Memory B cell (primary cell): Measurements from ENCODE around the gene IFNW1.
"Not testable (repeated sequence)": the region's sequence is repeated elsewhere in the genome, so short reads cannot be mapped to it uniquely, and the experiment has no call there.

Source experiments
- ATAC-seq: fragments of 150-1000 bp; cut with Tn5 transposase; 2 replicates; pipeline ENCODE4 v1.10.0; 2021; ENCODE audit warnings: low read depth, mild to moderate bottlenecking, moderate library complexity
- DNase-seq, 2 donors: peaks; one replicate each; pipeline ENCODE4 v3.0.0; 2022; ENCODE audit warnings: low spot score in 2 of 2
- H3K27ac Mint-ChIP-seq: one replicate; pipeline ENCODE4 v1.8.0; 2022; ENCODE audit warnings: mild to moderate bottlenecking, moderate library complexity, mixed read lengths
- H3K27me3 Mint-ChIP-seq: one replicate; pipeline ENCODE4 v1.8.0; 2022; ENCODE audit warnings: mixed read lengths
- H3K36me3 Mint-ChIP-seq: one replicate; pipeline ENCODE4 v1.8.0; 2022; ENCODE audit warnings: mild to moderate bottlenecking, mixed read lengths
- H3K4me1 Mint-ChIP-seq: one replicate; pipeline ENCODE4 v1.8.0; 2022; ENCODE audit warnings: mixed read lengths
- H3K4me3 Mint-ChIP-seq: one replicate; pipeline ENCODE4 v1.8.0; 2022; ENCODE audit warnings: mild to moderate bottlenecking, moderate library complexity, mixed read lengths
- H3K9me3 Mint-ChIP-seq: one replicate; pipeline ENCODE4 v1.8.0; 2022; ENCODE audit warnings: mixed read lengths

IFNW1 gene

DNA sequence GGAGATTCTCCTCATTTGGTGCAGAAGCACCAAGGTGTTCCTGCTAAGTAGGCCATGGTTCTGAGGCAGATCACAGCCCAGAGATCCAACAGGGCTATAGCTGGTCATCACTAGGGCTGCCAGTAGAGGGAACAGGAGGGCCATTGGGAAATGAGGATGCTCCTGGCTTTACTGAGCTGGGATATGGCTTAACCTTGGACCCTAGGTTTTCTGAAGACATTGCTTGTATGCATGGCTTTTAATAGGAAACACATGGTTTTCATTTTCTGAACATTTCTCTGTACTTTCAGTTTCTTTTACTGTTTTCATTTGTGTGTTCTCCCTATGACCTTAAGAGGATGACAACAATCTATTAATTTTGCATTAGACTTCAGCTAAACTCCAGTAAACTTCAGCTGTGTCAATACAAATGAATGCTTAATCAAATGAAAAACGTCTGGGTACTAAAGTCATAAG is at the start of gene IFNW1:
Gene IFNW1 (minus strand): TSS at position 406 of the 456 bp plus-strand sequence. CDS start 262 bp downstream, at position 144.
- H3K27ac Mint-ChIP-seq = no peak within 1 kb of the TSS
- peaks cover 6% of the 10 kb centered on the region for H3K4me1 Mint-ChIP-seq
- no peak for ATAC-seq
- DNase-seq = no peak
- H3K9me3 Mint-ChIP-seq = no peaks in the 10 kb centered on the region
- no peak within 1 kb of the TSS for H3K4me3 Mint-ChIP-seq
- H3K27me3 Mint-ChIP-seq = no peaks in the 10 kb centered on the region
- H3K36me3 Mint-ChIP-seq = no peaks in the 10 kb centered on the region

DNA sequence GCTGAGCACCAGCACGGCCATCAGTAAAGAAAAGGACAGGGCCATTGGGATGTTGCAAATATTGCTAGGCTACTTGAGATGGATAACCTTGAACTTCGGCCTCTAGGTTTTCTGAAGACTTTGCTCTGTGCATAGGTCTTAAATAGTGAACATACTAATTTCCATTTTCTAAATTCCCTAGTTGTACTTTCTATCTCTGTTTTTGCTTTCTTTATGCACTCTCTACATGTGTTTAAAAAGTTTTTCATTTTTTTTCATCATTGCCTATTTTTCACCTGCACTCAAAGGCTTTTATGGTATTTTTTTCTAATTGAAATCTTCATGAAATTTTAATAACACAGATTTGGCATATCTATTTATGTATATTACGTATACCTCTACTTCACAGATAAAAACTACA is 45.9 kb upstream of the IFNW1 start, which contains the start of gene IFNA4:
Gene IFNA4 (minus strand): TSS at position 101 of the 400 bp plus-strand sequence. CDS start 56 bp downstream, at position 45.
- H3K4me3 Mint-ChIP-seq, H3K9me3 Mint-ChIP-seq, H3K4me1 Mint-ChIP-seq, ATAC-seq, H3K36me3 Mint-ChIP-seq, DNase-seq, H3K27ac Mint-ChIP-seq, H3K27me3 Mint-ChIP-seq: not testable (repeated sequence)

DNA sequence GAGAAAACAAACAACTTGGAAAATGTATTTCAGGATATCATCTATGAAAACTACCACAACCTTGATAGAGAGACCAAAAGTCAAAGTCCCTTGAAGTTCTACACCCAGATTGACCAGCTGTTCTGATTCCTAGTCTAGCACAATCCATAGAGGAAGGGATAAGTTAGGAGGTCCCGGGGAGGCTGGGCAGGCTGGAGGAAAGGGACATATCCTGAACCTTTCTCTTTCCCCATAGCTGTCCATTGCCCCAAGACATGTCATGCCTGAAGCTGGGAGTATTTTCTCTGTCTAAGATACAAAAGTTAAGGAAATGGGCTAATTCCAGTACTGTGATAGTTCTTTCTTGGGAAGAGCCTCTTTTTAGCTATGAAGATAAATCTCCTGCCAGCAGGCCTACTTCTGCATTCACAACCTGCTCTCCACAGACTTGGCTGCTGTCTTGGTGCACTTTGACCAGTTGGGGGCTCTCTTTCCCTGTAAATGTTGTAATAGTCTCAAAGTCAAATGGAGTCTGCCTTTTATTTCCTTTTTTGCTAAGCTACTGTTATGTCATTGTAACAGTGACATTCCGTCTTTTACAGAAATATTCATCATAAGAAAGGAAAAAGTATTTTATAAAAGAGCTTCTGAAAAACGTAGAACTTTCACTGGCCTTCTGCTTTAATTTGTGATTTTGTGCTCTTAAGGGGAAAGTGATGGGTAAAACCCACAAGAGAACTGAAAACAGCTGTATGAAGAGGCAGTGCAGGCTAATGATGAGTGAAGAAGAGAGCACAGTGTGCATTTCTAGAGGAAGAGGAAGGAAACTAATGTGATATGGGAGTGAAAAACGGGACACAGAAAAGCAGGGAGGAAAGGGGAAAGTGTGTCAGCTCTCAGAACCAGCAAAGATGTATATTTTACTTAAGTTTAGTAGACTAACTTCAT is 41.4 kb upstream of the IFNW1 start:
- H3K36me3 Mint-ChIP-seq, H3K9me3 Mint-ChIP-seq, H3K27me3 Mint-ChIP-seq, H3K4me1 Mint-ChIP-seq, H3K4me3 Mint-ChIP-seq: not testable (repeated sequence)
- ATAC-seq (peak; percentile 92), DNase-seq (peak in 1 of 2 donors; percentile 11)
- peak overlapping the region; percentile 77 for H3K27ac Mint-ChIP-seq

DNA sequence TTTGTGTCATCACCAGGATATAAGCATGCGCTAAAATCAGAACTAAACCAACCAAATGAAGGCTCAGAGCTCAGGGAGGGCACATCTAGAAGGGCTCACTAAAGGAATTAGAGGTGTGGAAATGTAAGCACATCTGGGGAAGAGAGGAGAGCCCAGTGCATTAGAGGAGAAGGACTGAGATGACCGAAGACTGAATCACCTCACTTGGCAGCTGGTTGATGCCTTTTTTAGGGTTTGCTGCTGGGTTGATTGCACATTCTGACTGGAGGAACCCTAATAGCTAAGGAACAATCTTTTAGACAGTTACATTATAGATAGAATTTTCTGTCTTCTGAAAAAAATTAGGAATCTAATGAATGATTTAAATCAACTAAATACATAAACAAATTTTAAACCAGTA is 33.0 kb upstream of the IFNW1 start:
- Mint-ChIP-seq H3K9me3 (no peaks in the 10 kb centered on the region), H3K4me3 (no peak overlapping the region), H3K4me1 (no peaks in the 10 kb centered on the region), H3K36me3 (no peaks in the 10 kb centered on the region), H3K27ac (no peak overlapping the region), H3K27me3 (no peaks in the 10 kb centered on the region)
- DNase-seq (no peak), ATAC-seq (no peak)

DNA sequence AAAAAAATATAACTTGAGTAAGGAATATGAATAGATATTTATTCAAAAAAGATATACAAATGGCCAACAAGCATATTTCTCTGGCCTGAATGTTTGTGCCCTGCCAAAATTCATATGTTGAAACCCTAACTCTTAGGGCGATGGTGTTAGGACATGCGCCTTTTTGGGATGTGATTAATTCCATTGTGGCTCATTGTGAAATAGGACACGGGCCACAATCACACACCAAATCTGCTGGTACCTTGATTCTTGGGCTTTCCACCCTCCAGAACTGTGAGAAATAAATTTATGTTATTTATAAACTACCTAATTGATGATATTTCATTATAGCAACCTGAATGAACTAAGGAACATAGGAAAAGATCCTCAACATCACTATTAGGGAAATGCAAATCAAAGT is 30.5 kb upstream of the IFNW1 start:
- DNase-seq (no peak), ATAC-seq (no peak)
- peaks cover 2% of the 10 kb centered on the region for H3K27me3 Mint-ChIP-seq
- H3K4me3 Mint-ChIP-seq = no peak overlapping the region
- no peak overlapping the region for H3K27ac Mint-ChIP-seq
- no peaks in the 10 kb centered on the region for H3K36me3 Mint-ChIP-seq
- no peaks in the 10 kb centered on the region for H3K9me3 Mint-ChIP-seq
- no peaks in the 10 kb centered on the region for H3K4me1 Mint-ChIP-seq

DNA sequence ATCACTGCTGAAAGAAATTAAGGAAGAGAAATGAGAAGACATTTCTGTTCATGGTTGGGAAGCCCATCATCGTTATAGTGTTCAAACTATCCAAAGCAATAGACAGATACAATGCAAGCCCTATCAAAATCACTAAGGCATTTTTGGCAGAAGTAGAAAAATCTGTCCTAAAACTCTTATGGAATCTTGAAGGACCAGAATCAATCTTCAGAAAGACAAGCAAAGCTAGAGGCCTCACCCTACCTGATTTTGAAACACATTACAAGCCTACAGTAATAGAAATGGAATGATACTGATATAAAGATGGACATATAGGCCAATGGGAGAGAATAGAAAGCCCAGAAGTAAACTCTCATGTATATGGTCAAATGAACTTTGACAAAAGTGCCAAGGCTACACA is 29.7 kb upstream of the IFNW1 start:
- Mint-ChIP-seq H3K36me3 (no peaks in the 10 kb centered on the region), H3K27me3 (peaks cover 2% of the 10 kb centered on the region), H3K27ac (no peak overlapping the region), H3K4me3 (no peak overlapping the region), H3K4me1 (no peaks in the 10 kb centered on the region), H3K9me3 (no peaks in the 10 kb centered on the region)
- ATAC-seq = no peak
- DNase-seq = no peak

DNA sequence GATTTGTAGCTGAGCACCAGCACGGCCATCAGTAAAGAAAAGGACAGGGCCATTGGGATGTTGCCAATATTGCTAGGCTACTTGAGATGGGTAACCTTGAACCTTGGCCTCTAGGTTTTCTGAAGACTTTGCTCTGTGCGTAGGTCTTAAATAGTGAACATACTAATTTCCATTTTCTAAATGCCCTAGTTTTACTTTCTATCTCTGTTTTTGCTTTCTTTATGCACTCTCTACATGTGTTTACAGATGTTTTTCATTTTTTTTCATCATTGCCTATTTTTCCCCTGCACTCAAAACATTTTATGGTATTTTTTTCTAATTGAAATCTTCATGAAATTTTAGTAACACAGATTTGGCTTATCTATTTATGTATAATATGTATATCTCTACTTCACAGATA is 24.9 kb upstream of the IFNW1 start, which contains the start of gene IFNA21:
Gene IFNA21 (minus strand): TSS at position 101 of the 400 bp plus-strand sequence. CDS start 48 bp downstream, at position 53.
- H3K9me3 Mint-ChIP-seq, ATAC-seq, H3K36me3 Mint-ChIP-seq, H3K27ac Mint-ChIP-seq, H3K27me3 Mint-ChIP-seq, H3K4me1 Mint-ChIP-seq, H3K4me3 Mint-ChIP-seq, DNase-seq: not testable (repeated sequence)

DNA sequence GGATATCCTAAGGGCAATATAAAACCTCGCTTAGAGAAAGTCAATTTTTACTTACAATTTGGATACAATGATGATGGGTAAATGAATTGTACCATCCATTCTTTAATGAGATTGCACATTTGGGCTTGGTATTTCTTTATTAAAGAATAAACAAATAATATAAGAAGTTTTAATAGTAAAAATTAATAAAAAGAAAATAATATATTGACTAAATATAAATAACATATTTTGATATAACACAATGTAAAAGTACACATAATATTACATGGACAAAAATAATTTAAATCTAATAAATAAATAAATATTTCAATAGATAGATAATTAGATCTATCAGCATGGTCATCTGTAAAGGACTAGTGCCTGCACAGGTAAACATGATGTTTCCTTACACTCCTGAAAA is 23.9 kb upstream of the IFNW1 start:
- no peak for DNase-seq
- Mint-ChIP-seq H3K9me3 (no peaks in the 10 kb centered on the region), H3K4me3 (no peak overlapping the region), H3K27me3 (peaks cover 2% of the 10 kb centered on the region), H3K36me3 (no peaks in the 10 kb centered on the region), H3K4me1 (no peaks in the 10 kb centered on the region), H3K27ac (no peak overlapping the region)
- no peak for ATAC-seq

DNA sequence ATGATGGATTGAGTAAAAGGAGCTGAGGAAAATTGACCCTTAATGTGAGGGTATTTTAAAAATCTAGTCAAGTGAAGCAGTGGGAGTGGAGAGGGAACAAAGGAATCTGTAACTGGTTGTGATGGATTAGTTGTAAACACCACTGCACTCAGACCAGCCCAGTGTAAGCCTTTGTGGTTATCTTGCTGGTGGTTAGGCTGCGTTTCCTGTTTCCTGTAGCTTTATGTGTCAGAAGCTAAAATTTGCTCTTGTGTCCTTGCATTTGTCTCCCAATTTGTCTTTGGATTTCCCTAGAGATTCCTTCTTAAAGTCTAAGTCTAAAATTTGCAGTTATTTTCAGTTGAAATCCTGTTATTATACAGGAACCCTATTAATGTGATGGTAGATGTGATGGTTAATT is 18.5 kb upstream of the IFNW1 start:
- DNase-seq (no peak), ATAC-seq (peak; percentile 51)
- Mint-ChIP-seq H3K4me1 (peaks cover 7% of the 10 kb centered on the region), H3K36me3 (peaks cover 3% of the 10 kb centered on the region), H3K27me3 (peaks cover 2% of the 10 kb centered on the region), H3K27ac (no peak overlapping the region), H3K4me3 (no peak overlapping the region), H3K9me3 (peaks cover 3% of the 10 kb centered on the region)

DNA sequence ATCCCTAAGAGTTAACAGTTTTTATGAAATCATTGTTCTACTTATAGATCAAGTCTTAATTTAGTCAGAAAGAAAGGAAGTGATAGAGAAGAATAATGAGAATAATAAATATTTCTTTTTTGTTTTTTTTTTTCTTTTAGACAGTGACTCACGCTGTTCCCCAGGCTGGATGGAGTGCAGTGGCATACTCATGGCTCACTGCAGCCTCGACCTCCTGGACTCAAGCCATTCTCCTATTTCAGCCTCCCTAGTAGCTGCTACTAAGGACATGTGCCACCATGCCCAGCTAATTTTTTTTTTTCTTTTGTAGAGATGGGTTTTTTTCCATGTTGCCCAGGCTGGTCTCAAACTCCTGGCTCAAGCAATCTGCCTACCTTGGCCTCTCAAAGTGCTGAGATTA is 13.9 kb upstream of the IFNW1 start:
- ATAC-seq (no peak), DNase-seq (no peak)
- Mint-ChIP-seq H3K36me3 (peaks cover 3% of the 10 kb centered on the region), H3K9me3 (peaks cover 3% of the 10 kb centered on the region), H3K27me3 (peaks cover 8% of the 10 kb centered on the region), H3K4me3 (no peak overlapping the region), H3K4me1 (peaks cover 9% of the 10 kb centered on the region), H3K27ac (no peak overlapping the region)

DNA sequence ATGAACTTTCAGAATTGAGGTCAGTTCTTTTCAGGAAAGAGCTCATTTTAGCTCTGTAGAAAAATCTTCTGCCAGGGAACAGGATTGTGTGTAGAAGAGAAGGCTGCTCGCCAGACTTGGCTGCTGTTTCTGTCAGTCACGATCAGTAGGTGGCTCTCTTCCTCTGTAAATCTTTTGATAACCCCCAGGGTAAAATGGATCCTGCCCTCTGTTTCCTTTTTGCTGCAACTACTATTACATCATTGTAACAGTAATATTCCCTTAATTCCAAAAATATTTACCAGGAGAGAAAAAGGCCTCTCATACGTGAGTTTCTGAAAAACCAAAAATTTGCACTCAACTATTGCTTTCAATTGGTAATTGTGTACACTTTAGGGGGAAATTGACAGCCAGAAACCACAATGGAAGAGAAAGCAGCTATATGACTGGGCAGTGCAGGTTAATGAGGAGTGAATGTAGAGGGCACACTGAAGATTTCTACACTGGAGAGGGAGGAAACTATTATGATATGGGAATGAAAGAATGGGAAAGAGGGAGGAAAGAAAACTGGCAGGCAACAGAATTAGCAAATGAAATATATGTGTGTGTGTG is 12.5 kb upstream of the IFNW1 start:
- no peak overlapping the region for H3K4me3 Mint-ChIP-seq
- peaks cover 4% of the 10 kb centered on the region for H3K4me1 Mint-ChIP-seq
- peaks cover 11% of the 10 kb centered on the region for H3K27me3 Mint-ChIP-seq
- ATAC-seq (no peak), DNase-seq (no peak)
- H3K36me3 Mint-ChIP-seq = peaks cover 5% of the 10 kb centered on the region
- peaks cover 3% of the 10 kb centered on the region for H3K9me3 Mint-ChIP-seq
- no peak overlapping the region for H3K27ac Mint-ChIP-seq

DNA sequence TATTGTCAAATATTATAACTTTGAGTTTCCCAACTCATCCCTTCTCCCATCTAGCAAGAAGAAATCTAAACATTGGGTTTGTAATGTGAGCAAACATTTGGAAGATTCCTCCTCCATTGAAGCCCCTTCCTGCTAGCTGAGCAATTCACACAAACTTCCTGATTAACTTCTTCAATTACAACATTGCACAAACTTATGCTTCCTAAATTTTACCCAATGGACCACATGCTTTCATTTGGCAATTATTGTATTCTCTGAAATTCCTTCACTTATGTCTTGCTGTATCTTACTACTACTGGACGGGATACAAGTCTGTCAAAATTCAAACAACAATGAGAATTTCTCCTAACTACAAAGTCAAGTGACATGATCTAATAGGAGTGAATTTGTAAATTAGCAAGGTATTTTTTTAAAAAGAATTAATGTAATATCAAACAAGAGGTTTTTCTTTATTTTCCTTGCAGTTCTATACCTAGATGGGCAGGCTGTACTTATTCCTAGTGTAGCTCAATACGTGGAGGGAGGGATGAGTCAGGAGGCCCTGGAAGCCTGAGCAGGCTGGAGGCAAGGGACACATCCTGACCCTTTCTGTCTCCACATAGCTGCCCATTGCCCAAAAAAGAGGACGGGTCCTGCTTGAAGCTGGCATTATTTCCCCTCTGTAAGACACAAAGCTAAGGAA is 11.8 kb upstream of the IFNW1 start:
- Mint-ChIP-seq H3K36me3 (peaks cover 6% of the 10 kb centered on the region), H3K9me3 (peaks cover 3% of the 10 kb centered on the region), H3K27me3 (peaks cover 9% of the 10 kb centered on the region), H3K4me3 (no peak overlapping the region), H3K27ac (no peak overlapping the region), H3K4me1 (peaks cover 2% of the 10 kb centered on the region)
- DNase-seq (no peak), ATAC-seq (no peak)

DNA sequence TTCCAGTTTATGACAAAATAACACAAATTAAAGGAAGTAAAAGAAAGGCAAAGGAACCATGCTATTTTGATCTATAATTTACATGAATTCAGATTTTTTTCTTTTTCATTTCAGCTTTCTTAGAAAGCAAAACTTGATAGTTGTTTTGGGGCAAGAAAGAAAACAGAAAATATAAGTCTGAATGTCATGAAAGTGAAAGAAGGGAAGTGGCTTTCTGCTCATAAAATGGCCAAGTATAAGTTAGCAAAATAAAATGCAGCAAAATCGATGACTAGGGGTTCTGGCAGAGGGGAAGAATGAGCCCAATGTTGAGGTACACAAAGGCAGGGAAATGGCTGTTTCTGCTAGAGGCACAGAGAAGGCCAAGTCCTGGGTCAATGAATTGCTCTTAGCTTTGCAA is 3.0 kb upstream of the IFNW1 start:
- peak; percentile 53 for ATAC-seq
- no peaks in the 10 kb centered on the region for H3K27me3 Mint-ChIP-seq
- H3K27ac Mint-ChIP-seq = no peak overlapping the region
- no peak for DNase-seq
- peaks cover 6% of the 10 kb centered on the region for H3K4me1 Mint-ChIP-seq
- H3K36me3 Mint-ChIP-seq = peaks cover 2% of the 10 kb centered on the region
- H3K9me3 Mint-ChIP-seq = no peaks in the 10 kb centered on the region
- peak overlapping the region; percentile 7 for H3K4me3 Mint-ChIP-seq

DNA sequence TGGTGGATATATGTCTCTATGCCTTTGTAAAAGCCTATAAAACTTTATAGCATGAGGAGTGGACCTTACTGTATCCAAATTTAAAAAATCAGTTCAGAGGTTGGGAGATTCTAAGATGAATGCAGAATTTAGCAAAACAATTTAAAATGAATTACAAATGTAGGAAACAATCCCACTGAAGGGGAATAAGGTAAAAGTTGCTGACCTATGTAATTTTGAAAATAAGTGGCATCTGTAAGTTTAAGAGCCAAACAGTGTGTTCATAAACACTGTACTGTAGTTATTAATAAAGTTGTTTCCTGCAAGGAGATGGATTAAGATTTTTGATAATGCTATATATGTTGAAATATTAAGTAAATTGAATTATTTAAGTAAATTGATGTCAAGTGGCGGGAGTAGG is 4.6 kb downstream of the IFNW1 start:
- no peaks in the 10 kb centered on the region for H3K36me3 Mint-ChIP-seq
- DNase-seq = no peak
- H3K27ac Mint-ChIP-seq = no peak overlapping the region
- H3K9me3 Mint-ChIP-seq = no peaks in the 10 kb centered on the region
- no peak for ATAC-seq
- no peak overlapping the region for H3K4me3 Mint-ChIP-seq
- no peaks in the 10 kb centered on the region for H3K4me1 Mint-ChIP-seq
- H3K27me3 Mint-ChIP-seq = peaks cover 7% of the 10 kb centered on the region
